GM18909 (cell line): ENCODE measurements around the gene SKP1.
A peak's percentile ranks its signal among the peaks of the same experiment; 100 is the strongest.

Source experiments
- ATAC-seq: cut with Tn5 transposase; IDR thresholded peaks from one replicate; pipeline ENCODE4 v1.9.1; 2021; ENCODE audit warnings: mild to moderate bottlenecking; ENCODE audit not compliant: unreplicated experiment, poor library complexity

SKP1 gene

DNA sequence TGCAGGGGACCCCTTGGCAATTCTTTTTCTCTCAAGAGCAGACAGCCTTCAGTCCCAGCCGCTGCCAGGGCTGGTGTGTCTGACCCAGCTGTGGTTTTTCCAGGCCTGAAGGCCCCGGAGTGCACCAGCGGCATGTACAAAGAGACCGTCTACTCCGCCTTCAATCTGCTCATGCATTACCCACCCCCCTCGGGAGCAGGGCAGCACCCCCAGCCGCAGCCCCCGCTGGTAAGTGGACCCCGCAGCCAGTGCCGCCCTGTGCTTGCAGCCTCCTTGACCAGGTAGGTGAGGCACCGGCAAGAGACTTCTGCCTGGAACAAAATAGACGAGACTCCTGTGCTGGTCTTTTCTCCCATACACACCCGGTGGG lies 61.0 kb downstream of the SKP1 start:
- ATAC-seq: no peak

DNA sequence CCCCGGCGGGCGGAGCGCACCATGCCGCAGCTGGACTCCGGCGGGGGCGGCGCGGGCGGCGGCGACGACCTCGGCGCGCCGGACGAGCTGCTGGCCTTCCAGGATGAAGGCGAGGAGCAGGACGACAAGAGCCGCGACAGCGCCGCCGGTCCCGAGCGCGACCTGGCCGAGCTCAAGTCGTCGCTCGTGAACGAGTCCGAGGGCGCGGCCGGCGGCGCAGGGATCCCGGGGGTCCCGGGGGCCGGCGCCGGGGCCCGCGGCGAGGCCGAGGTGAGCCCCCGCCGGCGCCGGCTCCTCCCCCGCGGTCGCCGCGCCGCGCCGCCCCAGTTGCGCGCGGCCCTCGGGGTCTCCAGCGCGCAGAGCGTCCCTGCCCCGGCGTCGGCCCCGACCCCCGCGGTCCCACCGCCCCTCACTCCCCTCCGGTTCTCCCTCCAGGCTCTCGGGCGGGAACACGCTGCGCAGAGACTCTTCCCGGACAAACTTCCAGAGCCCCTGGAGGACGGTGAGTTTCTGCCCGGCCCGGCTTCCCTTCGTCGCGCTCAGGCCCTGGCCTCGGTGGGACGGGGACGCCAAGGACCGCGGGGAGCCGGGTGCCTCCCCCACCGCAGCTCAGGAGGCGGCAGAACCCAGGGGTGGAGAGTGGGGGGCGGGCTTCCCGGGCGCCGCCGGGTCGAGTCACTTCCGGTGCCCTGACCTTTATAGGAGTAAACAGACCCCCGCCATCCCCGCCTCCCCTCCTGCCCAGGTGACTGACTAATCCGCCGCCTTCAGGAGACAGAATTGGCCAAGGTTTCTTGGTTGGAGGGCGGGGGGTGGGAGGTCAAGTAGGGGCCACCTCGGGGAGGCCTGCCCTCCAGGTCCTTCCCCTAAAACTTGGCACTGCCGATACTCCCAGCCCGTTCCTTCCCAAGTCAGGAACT lies 61.6 kb downstream of the SKP1 start:
- ATAC-seq: peak; percentile 1

DNA sequence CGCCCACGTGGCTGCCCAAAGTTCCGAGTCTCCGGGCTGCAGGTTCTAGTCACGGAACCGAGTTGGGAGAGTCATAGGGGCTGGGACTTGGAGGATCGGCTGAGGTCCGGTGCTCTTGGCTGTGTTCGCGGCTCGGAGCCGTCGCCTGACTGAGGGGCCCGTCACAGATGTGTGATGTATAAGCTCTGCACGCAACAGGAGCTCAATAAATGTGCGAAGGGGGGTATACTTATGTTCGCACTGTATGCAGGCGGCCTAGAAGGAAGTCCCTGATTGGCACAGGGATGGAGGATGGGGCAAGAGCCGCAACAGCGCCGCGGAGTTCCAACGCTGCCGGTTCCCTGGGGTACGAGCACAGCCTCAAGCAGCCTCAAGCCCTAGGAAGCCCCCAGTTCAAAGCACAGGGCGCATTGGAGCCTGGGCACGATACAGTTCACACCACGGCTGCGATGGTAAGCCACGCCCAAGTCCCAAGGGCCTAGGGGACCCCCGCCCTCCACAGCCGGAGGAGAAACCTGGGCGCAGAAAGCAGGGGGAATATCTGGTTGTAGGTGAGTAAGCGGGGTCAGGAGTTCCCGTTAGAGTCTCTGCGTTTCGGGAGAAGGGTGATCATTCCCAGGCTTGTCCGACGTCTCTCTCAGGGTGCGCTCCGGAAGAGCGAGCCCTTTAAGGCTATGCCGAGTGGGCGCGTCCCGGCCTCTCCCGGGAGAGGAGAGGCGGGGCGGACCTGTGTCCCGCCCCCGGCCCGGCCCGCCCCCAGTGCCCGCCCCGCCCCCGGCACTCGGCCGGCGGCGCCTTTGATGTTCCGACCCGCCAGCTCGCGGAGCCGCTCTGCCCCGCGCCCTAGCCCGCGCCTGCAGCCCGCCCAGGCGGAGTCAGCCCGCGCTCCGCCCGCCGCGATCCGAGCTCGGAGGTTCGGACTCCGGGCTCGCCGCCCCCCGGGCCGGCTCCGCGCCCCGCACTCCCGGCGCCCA lies 62.6 kb downstream of the SKP1 start, which contains the start of gene TCF7:
TCF7 (plus strand) TSS at position 780 of the 974 bp plus-strand sequence. CDS start 226 bp downstream, outside the sequence.
- peak; percentile 83 for ATAC-seq

DNA sequence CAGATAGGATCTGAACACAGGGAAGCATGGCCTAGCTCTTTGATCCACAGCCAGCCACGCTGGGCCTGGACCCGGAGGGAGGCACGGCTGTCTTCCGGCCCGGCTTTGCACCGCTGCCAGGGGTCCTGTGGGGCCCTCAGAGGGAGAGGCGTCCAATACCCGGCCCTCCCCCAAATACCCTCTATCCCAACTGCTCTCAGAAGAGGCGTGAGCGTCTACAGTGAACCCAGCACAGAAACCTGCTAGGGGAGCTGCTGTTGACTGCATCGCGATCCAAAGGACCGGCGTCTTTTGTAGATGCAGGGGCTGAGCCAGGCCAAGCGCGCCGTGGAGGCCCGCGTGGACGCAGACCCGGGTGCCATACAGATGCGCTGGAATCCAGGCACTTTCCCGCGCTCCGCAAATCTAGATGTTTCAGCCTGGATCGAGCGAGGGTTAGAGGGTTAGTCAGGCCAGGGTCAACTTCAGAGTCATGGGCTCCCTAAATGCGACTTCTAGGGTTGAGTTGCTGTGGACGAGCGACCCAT lies 63.3 kb downstream of the SKP1 start:
- ATAC-seq: no peak

DNA sequence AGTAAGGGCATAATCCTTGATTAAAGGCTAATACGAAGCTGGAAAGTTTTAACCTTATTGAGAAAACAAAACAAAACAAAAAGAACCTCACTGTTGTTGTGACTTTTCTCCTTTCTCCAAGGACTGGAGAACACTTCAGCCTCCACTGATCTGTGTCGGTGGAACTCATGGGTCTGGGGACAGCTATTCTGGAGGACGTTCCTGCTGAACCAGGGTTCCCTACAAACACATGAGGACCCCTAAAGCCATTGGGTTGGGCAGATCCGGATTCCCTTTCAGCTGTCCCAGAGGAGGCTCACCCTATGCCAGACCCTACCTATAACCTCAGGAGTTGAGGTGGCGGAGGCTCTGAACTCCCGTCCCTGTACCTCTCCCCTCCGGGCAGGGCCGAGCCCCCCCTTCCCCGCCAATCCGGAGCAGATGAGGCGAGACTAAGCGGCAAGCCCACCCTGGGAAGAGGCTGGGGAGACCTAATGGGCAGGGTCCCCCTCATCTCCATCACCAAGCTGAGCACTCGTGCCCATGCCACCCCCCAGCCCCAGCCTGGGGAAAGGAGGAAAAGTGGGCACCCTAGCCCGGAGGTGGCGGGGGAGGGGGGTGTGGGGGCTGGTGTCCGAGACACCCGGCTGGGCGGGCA lies 63.9 kb downstream of the SKP1 start:
- ATAC-seq: no peak

DNA sequence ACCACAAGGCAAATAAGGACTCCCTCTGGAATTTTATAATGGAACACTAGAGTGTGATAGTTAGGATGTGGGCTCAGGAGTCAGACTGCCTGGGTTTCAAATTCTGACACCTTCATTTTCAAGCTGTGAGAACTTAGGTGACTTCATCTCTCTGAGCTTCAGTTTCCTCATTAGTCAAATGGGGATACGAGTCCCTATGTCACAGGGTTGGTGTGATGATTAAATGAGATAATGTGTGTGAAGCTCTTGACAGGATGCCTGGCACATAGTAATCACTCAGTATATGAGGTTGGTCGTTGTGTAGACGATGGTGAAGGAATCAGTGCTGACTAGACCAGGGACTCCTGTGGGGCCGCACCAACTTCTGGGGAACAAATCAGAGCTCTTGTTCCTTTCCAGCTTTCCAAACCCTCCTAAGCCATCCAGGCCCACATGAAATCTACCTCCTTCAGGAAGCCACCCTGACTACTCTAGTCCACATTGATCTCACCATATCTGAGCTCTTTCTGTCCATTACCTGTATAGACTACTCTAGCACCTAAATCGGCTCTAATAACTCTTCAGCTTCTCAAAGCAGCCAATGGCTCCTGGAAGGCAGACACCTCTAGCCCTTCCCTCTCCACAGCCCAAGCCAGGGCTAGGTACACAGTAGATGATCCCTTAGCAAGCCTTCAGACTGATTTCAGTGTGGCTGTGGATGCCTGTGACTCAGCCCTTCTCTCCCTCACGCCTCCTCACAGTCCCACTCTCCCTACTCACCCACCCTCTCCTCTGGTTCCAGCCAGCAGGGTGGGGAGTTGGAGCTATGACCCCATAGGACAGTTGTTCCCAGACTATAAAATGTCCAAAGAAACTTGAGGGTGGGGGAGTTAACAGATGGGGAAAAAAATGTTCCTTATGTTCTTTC lies 64.8 kb downstream of the SKP1 start:
- no peak for ATAC-seq

DNA sequence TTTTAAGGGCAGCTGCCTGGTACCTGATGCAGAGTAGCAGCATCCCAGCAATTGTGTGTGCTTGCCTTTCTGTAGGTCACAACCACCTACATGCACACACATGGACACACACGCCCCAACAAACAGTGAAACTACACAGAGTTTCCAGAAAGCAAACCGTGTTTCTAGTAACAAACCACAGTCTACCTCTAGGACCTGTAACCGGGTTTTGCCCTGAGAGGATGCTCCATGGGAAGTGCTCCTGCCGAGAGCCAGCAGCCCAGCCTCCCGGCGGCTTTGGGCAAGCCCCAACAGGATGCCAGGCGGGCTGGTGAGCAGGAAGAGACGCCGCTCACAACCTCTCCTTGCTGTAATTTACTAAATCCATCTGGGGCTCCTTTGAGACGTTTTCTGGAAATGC lies 66.4 kb downstream of the SKP1 start:
- ATAC-seq: no peak

DNA sequence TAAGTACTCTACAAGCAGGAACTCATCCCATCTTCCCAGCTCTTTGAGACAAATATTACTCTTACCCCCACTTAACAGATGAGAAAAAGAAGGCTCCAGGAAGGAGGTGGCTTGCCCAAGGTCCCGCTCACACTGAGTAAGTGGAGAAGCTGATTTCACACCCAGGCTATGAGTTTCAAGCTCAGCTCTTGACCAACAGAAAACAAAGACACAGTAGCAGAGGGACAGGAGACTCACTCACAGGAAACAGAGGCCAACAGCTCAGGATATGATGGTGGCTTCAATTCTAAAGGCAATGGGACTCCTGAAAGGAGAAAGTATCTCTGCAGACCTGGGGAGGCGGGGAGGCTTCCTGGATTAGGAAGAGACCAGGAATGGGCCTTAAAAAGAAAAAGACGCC lies 69.0 kb downstream of the SKP1 start:
- ATAC-seq: no peak

DNA sequence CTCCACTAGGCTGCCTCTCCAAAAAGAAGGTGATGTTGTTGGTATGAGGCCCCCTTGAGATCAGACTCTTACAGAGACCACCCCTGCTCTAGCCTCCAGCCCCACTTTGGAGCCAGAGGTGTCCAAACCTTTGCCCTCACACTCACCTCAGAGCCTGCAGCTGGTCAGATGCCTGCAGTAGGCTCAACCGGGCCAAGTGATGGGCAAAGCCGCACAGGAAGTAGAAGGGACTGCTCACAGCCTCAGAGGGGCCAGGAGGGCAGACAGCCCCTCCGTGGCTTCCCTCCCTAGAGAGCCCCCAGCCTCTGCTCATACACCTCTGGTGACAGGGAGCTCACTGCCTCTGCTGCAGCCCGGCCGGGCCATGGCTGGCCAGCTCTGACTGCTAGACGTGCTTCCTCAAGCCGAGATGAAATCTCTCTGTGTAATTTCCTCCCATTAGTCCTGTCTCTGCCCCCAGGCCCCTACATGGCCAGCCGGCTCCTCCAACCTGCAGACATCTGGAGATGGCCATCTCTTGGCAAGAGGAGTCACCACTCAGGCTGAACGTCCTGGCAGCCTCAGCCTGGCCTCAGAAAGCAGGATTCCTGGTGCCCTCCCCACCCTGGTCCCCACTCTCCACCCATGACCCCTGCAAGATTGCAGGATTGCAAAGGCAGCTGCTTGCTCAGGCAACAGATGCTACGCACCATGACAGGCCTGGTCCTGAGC lies 69.6 kb downstream of the SKP1 start:
- no peak for ATAC-seq

DNA sequence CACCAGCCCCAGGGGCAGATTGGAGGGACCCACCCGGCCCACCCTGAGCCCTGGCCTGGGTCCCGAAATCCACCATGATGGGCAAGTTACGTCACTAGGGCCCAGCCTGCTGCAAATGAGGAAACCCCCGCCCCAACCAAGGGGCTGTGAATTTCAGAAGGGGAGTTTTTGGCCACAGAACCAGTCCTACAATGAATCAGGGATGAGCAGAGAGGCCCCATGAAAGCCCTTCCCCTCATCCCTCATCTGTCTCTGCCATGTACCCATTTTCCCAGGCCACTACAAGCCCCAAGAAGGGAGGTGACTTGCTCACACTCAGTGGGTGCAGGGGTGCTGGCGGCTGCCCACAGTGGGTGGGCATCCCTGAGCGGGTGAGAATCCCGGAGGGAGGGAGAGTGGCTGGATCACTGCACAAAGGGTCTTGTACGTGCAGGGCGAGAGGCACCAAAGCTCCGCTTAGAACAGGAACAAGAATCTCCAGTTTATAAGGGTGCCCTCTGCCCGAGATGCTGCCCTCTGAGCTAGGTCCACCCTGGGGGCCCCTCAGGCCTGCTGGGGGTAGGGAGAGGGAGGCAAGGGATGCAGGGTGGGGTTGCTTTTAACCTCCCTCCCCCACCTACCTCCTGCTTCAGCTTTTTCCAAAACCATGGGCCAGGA lies 72.6 kb downstream of the SKP1 start:
- no peak for ATAC-seq

DNA sequence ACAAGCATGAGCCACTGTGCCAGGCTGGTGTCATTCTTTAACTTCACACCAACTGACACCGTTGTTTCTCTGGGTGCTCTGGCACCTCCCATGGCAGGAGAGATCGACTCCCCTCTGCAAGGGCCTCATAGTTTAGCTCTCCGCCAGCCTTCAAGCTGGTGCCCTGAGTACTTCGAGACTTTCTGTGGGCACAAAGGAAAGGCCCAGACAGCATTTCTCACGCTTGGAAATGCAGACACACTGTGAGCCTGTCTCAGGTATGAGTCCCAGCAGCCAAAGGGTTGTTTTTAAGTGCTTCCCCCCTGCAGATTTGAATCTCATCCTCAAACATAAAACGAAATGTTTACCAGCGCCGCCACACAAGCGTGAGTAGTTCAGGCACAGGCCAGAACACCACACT lies 73.4 kb downstream of the SKP1 start:
- no peak for ATAC-seq

DNA sequence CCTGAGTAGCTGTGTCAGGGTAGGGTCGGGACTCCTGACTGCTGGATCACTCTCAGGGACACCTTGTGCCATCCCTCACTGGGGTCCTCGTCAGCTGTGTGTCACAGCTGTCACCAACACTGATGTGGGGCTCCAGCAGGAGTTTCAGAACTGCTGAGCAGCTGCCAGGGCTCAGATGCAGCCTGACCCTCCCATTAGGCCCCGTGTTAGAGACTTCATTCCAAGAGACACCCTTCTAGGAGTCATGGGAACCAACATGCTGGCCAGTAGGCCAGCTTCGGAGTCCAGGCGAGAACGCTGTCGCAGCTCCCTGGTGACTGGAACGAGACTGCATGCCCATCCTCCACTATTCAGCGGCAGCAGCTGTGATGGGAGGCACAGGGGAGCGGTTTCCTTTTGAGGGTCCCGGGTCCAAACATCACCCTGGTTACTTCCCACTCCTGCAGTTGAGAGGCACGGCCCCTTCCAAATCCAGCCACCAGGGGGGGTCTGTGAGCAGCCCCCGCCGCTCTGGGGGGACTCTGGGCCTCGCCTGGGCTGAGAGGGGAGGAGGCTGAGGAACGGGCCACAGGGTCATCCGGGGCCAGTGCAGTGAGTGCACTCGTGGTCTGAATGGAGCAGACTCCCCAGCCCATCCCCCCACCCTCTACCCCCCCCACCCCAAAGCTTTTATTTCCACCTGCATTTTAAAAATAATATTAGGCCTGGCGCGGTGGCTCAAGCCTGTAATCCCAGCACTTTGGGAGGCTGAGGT lies 74.9 kb downstream of the SKP1 start:
- ATAC-seq: no peak

DNA sequence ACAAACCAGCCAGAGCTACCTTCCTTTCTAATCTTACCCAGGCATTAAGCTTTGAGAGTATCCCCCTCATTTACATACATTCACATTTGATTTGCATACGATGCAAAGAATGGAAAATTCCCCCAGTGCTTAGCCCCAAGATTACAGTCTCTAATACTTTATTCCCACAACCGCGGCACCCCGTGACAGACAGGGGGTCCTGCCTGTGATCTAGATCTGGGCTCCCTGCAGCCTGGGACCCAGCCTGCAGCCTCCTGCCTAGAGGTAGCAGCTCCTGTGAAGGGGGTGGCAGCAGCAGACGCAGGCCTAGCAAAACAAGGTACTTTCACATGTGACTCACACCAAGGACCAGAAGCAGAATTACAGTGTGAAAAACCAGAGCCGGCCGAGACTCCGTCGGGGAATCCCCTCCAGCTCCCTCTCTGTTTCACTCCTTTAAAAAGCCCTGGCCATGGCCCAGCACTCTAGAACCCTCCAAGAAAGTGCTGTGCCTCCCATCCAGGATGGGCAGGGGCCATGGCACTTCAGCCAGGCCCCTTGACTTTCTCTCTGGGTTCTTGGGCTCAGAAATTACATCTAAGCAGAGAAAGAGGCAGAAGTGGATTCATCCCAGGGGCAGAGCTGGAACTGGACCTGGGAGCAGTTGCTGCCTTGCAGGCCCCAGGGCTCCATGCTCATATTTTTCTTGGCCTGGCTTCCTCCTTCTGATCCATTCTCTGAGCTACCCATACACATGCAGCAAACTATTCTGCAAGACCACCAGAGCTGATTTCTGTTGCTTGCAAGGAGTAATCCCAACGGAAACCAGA lies 76.3 kb downstream of the SKP1 start:
- peak; percentile 89 for ATAC-seq

DNA sequence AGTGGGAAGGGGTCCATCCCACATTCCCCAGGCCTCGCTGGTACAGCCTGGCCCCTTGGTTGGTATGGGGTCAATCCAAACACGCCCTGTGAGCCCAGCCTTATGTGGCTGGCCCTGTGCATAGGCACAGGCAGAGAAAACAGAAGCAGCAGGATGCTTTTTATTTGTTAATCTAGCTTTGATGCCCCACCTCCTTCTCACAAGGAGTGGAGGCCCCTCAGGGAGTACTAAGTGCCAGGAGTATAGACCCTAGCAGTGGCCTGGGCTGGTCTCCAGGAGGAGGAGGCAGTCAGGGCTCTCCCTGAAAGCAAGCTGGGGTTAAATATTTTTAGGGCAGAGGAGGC lies 76.8 kb downstream of the SKP1 start:
- no peak for ATAC-seq

DNA sequence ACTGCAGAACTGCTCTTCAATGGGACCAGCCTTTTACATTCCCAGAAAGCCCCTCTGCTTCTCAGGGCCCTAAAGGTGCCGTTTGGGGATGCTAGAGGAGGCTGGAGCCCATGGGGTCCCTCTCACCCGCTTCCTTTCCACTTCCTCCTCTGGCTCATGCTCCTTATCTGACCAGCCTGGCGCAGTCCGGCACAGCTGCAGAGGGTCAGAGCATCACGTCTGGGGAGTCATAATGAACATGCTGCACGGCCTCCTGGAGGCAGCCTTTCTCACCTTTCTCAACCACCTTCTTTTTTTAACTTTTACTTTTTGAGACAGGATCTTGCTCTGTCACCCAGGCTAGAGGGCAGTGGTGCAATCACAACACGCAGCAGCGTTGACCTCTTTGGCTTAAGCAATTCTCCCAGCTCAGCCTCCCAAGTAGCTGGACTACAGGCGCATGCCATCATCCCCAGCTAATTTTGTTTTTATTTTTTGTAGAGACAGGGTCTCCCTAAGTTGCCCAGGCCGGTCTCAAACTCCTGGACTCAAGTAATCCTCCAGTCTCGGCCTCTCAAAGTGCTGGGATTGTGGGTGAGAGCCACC lies 77.4 kb downstream of the SKP1 start:
- ATAC-seq: no peak
